A549 (cell line): Measurements from ENCODE around the gene RGS1. TPM values are rescaled to one million over a fixed set of nuclear protein-coding genes. Genes with fewer than 3 reads are reported as not detected.

Source experiments
- ATAC-seq, 2 experiments: fragments of 200-7000 bp in 1 of 2; fragments of >200 bp in 1 of 2; cut with Nextera tagmentation in 1 of 2; cut with Tn5 transposase in 1 of 2; 3 replicates each; pipeline versions ENCODE4 v1.8.0 to v1.9.1; 2018 to 2020; ENCODE audit warnings: mild to moderate bottlenecking in 1 of 2, moderate library complexity in 1 of 2
- CTCF ChIA-PET: fragments of 300-600 bp; sonication (Branson Sonifier 250); formaldehyde crosslinking; extraction: SDS; loops from one replicate; lab custom pipeline; 2021; ENCODE audit warnings: antibody characterized with exemption, inconsistent platforms; lab: Yijun Ruan, JAX
- POLR2A ChIA-PET: fragments of 350-600 bp; formaldehyde crosslinking; extraction: SDS; loops from one replicate; lab custom pipeline; 2021; ENCODE audit warnings: antibody characterized with exemption, inconsistent platforms; lab: Yijun Ruan, JAX
- DNase-seq, 2 experiments: peaks; one replicate each; pipeline versions ENCODE4 v3.0.0 to v3.0.0-alpha.2; 2011 to 2016; ENCODE audit warnings: low read depth in 1 of 2, low spot score in 1 of 2
- FAIRE-seq: peaks from 2 replicates; lab custom pipeline; 2011; peaks lifted over from hg19 to GRCh38; lab: Jason Lieb, UNC
- H3K27ac ChIP-seq, 2 experiments: fragments of >200 bp; sonication (Bioruptor Twin); formaldehyde crosslinking; 3 replicates each; pipeline ENCODE4 v1.5.1; 2016 to 2017
- H3K4me1 ChIP-seq: fragments of >200 bp; sonication (Bioruptor Twin); formaldehyde crosslinking; 3 replicates; pipeline ENCODE4 v1.6.1; 2016
- H3K4me2 ChIP-seq: fragments of >200 bp; sonication (Bioruptor Twin); formaldehyde crosslinking; 3 replicates; pipeline ENCODE4 v1.6.1; 2016
- H3K4me3 ChIP-seq: fragments of >200 bp; sonication (Bioruptor Twin); formaldehyde crosslinking; 3 replicates; pipeline ENCODE4 v1.5.1; 2016
- H3K9me3 ChIP-seq: fragments of >200 bp; sonication (Bioruptor Twin); formaldehyde crosslinking; 3 replicates; pipeline ENCODE4 v1.6.1; 2016
- BCL3 ChIP-seq: fragments of >200 bp; sonication (Bioruptor Twin); formaldehyde crosslinking; IDR thresholded peaks from 3 replicates; pipeline ENCODE4 v1.6.1; 2016
- CBX2 ChIP-seq: fragments of 200-600 bp; sonication (generic); IDR thresholded peaks from 2 replicates; pipeline ENCODE4 v1.6.1; 2016; ENCODE audit warnings: low read depth, mild to moderate bottlenecking, borderline replicate concordance
- CBX8 ChIP-seq: fragments of 200-600 bp; sonication (generic); IDR thresholded peaks from 2 replicates; pipeline ENCODE4 v1.6.1; 2016
- CEBPB ChIP-seq, 2 experiments: fragments of >200 bp in 1 of 2; sonication (Bioruptor Twin) in 1 of 2; formaldehyde crosslinking in 1 of 2; IDR thresholded peaks; 2 replicates each; pipeline ENCODE4 v1.6.1; 2012 to 2016
- CTCF ChIP-seq: fragments of >200 bp; sonication (Bioruptor Twin); formaldehyde crosslinking; IDR thresholded peaks from 3 replicates; pipeline ENCODE4 v1.5.1; 2016
- ESRRA ChIP-seq: fragments of 150-350 bp; IDR thresholded peaks from 2 replicates; pipeline ENCODE4 v1.6.1; 2014; ENCODE audit warnings: mild to moderate bottlenecking, low read length, borderline replicate concordance
- FOSL2 ChIP-seq, 2 experiments: fragments of 450-650 bp in 1 of 2; fragments of >200 bp in 1 of 2; sonication (Bioruptor Twin) in 1 of 2; formaldehyde crosslinking; IDR thresholded peaks; 2 replicates each; pipeline versions ENCODE4 v1.5.0 to v1.6.1; 2016 to 2020; ENCODE audit warnings: mild to moderate bottlenecking in 1 of 2, moderate library complexity in 1 of 2
- HES2 ChIP-seq: fragments of >200 bp; sonication (Bioruptor Twin); formaldehyde crosslinking; IDR thresholded peaks from 2 replicates; pipeline ENCODE4 v1.6.1; 2016
- HEYL ChIP-seq: fragments of 250-450 bp; sonication (Bioruptor Pico); IDR thresholded peaks from 2 replicates; pipeline ENCODE4 v1.8.0; 2021; ENCODE audit warnings: mild to moderate bottlenecking, moderate library complexity
- JUNB ChIP-seq: fragments of >200 bp; sonication (Bioruptor Twin); formaldehyde crosslinking; IDR thresholded peaks from 2 replicates; pipeline ENCODE4 v1.6.1; 2016
- MAX ChIP-seq: IDR thresholded peaks from 2 replicates; pipeline ENCODE4 v1.6.1; 2012
- MAZ ChIP-seq: fragments of 150-350 bp; IDR thresholded peaks from 2 replicates; pipeline ENCODE4 v1.6.1; 2014; ENCODE audit warnings: antibody characterized with exemption, low read depth, low read length, borderline replicate concordance
- MYC ChIP-seq: IDR thresholded peaks from 2 replicates; pipeline ENCODE4 v1.6.1; 2012; ENCODE audit warnings: mild to moderate bottlenecking, inconsistent platforms, low read length, improper control_type of control experiment, borderline replicate concordance
- NFE2L2 ChIP-seq: fragments of 150-350 bp; conservative IDR thresholded peaks from 2 replicates; pipeline ENCODE4 v1.6.1; 2014; ENCODE audit warnings: low read length
- NPAS2 ChIP-seq: fragments of 250-450 bp; sonication (Bioruptor Pico); IDR thresholded peaks from 2 replicates; pipeline ENCODE4 v1.8.0; 2022; ENCODE audit warnings: mild to moderate bottlenecking, moderate library complexity, borderline replicate concordance
- PHF8 ChIP-seq: fragments of 200-600 bp; sonication (generic); IDR thresholded peaks from 2 replicates; pipeline ENCODE4 v1.6.1; 2016; ENCODE audit warnings: low read depth, mild to moderate bottlenecking, antibody characterized with exemption, moderate library complexity, borderline replicate concordance
- RCOR1 ChIP-seq: fragments of 150-350 bp; IDR thresholded peaks from 2 replicates; pipeline ENCODE4 v1.6.1; 2014; ENCODE audit warnings: antibody characterized with exemption, low read length, low read depth
- RFX5 ChIP-seq: fragments of 450-650 bp; IDR thresholded peaks from 2 replicates; pipeline ENCODE4 v1.7.1; 2014; ENCODE audit warnings: antibody characterized with exemption, mild to moderate bottlenecking, moderate library complexity
- SMC3 ChIP-seq: fragments of >200 bp; sonication (Bioruptor Twin); formaldehyde crosslinking; IDR thresholded peaks from 3 replicates; pipeline ENCODE4 v1.6.1; 2018; ENCODE audit warnings: inconsistent platforms
- ZC3H11A ChIP-seq: fragments of 450-650 bp; IDR thresholded peaks from 2 replicates; pipeline ENCODE4 v1.6.1; 2014; ENCODE audit warnings: antibody characterized with exemption, mild to moderate bottlenecking
- ZFP36 ChIP-seq: fragments of 450-650 bp; IDR thresholded peaks from 2 replicates; pipeline ENCODE4 v1.6.1; 2014; ENCODE audit warnings: borderline replicate concordance; ENCODE audit not compliant: partially characterized antibody
- ZNF302 ChIP-seq: fragments of 250-450 bp; sonication (Bioruptor Pico); IDR thresholded peaks from 2 replicates; pipeline ENCODE4 v1.9.0; 2021; ENCODE audit warnings: inconsistent platforms, mild to moderate bottlenecking, moderate library complexity
- ZSCAN20 ChIP-seq: fragments of 250-450 bp; sonication (Bioruptor Pico); IDR thresholded peaks from 2 replicates; pipeline ENCODE4 v1.8.0; 2022; ENCODE audit warnings: mild to moderate bottlenecking, moderate library complexity
- WGBS: methylation state at CpG from one replicate; pipeline ENCODE4 v1.1.6; 2017; ENCODE audit errors: missing lambda C conversion rate; 5-methylcytosine and 5-hydroxymethylcytosine counted together
- polyA plus RNA-seq, 4 experiments: library from polyadenylated mRNA; depleted of rRNA in 3 of 4; stranded (reverse); fragments of >200 nt; fragmentation: RNase III in 1 of 4; extraction: RNeasy Plus Mini Kit Qiagen cat#74134 plus additional on column Dnase treatment in 1 of 4; gene quantifications; 2 replicates in 3 of 4; 3 replicates in 1 of 4; pipeline ENCODE4 v1.2.3, GENCODE V29; 2011 to 2017

RGS1 gene
- polyA plus RNA-seq, 2 of the 4 experiments (the other 2 are of a cell fraction), result not detected

- Histone ChIP-seq H3K4me3 (no peak overlapping the region), H3K4me2 (no peak overlapping the region), H3K27ac (0 out of 6 replicates have a peak overlapping the region, but pooled peaks of 1 of the 2 experiments have one; percentile 25), H3K4me1 (peaks cover 14% of the 10 kb centered on the region; the same call in 2 of the 3 replicates)
- ChIA-PET CTCF (interaction anchor here (0.7 kb wide), 1 partner anchor 16 kb away, joined by 3 read pairs; no protein-coding TSS in a partner anchor), POLR2A (no interaction called here)
- no peak for DNase-seq
- no peak for ATAC-seq
- 89% methylated on average over 2 of the region's 2 CpGs for WGBS
- FAIRE-seq, result no peak
- TF ChIP-seq JUNB (no peak), ESRRA (no peak), CBX2 (no peak), MAZ (no peak), ZC3H11A (no peak), FOSL2 (IDR thresholded peaks at IDR 0.05) (no peak), FOSL2 (CRISPR knock-in tag; IDR thresholded peaks at IDR 0.05) (no peak), HES2 (no peak), MYC (no peak), PHF8 (no peak), ZFP36 (no peak), HEYL (CRISPR knock-in tag) (no peak), CEBPB (IDR thresholded peaks at IDR 0.05) (no peak), RCOR1 (no peak), CTCF (no peak), MAX (no peak)
- TF ChIP-seq, all 56 proteins: peak for 0
- H3K9me3 ChIP-seq, result no peaks in the 10 kb centered on the region
These were observed 28.1 kb upstream of the RGS1 start for GRCh38 chr1:192547501-192547900.

GRCh38 chr1:192549937-192550336, 25.6 kb upstream of the RGS1 start:
- peaks cover 10% of the 10 kb centered on the region; the same call in 2 of the 3 replicates for H3K4me1 ChIP-seq
- no peaks in the 10 kb centered on the region for H3K9me3 ChIP-seq
- CTCF ChIA-PET, result interaction anchor here (0.9 to 2.0 kb wide), 3 partner anchors 30 to 76 kb away, joined by 3 to 6 read pairs (median 6); no protein-coding TSS in a partner anchor
- H3K27ac ChIP-seq, result peak overlapping the region in 1 of 2 experiments; percentile 63; a peak in 1 of 6 replicates
- DNase-seq (no peak), ATAC-seq (no peak), FAIRE-seq (no peak)
- TF ChIP-seq ESRRA, result no peak
- no peak for TF ChIP-seq SMC3
- TF ChIP-seq NFE2L2, result no peak
- TF ChIP-seq JUNB, result no peak
- TF ChIP-seq NPAS2 (CRISPR knock-in tag), result no peak
- TF ChIP-seq ZSCAN20, result no peak
- no peak for TF ChIP-seq ZNF302 (CRISPR knock-in tag)
- TF ChIP-seq CTCF, result no peak
- no peak for TF ChIP-seq MAX
- no peak for TF ChIP-seq CBX8
- TF ChIP-seq BCL3, result no peak
- TF ChIP-seq RFX5, result no peak
- H3K4me3 ChIP-seq, result no peak overlapping the region
- H3K4me2 ChIP-seq, result no peak overlapping the region
- WGBS, result 49% methylated on average over 3 of the region's 3 CpGs
- POLR2A ChIA-PET, result no interaction called here
